Measurements from ENCODE around the gene SPACA6.

SPACA6 gene

DNA sequence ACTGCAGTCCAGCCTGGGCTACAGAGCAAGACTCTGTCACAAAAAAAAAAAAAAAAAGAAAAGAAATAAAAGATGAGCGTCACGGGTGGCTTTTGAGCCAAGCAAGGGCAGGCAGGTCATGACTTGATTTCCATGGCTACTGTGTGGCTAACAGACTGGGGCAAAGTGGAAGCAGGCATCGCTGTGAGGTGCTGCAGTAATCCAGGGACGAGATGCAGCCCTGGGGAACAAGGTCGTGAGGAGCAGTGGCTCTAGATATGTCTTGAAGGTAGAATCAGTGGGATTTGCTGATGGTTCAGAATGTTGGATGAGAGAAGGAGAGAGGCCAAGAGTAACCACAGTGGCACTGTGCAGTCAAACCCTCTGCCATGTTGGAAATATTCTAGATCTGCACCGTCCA lies 16.4 kb downstream of the SPACA6 start:
- ChIA-PET POLR2A (interaction anchor here (0.5 kb wide), 1 partner anchor 905 kb away, joined by 3 read pairs; no protein-coding TSS in a partner anchor), CTCF (interaction anchor here (1.2 kb wide), 1 partner anchor 68 kb away, joined by 3 read pairs; no protein-coding TSS in a partner anchor)
- no peak for TF ChIP-seq CTCF (IDR thresholded peaks at IDR 0.05; ENCODE audit: control extremely low read depth, extremely low read depth, low read depth, missing control alignments)

GRCh38 chr19:51710163-51710562 lies 17.0 kb downstream of the SPACA6 start:
- CTCF ChIA-PET = interaction anchor here (0.9 to 1.2 kb wide), 2 partner anchors 9 to 68 kb away, joined by 3 read pairs; no protein-coding TSS in a partner anchor

More for the DNA sequence above, 16.4 kb downstream of the SPACA6 start:
- no peak for DNase-seq (ENCODE audit: extremely low spot score)

DNA sequence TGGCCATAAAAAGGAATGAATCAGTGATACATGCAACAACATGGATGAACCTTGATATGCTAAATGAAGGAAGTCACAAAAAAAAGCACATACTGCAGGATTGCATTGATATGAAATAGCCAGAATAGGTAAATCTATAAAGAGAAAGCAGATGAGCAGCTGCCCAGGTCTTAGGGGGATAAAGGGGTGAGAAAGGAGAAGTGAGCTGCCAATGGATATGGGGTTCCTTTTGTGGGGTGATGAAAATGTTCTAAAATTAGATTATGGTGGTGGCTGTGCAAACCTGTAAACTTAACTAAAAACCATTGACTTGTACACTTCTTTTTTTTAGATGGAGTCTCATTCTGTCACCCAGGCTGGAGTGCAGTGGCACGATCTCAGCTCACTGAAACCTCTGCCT lies 18.6 kb downstream of the SPACA6 start:
- CTCF ChIA-PET = no interaction called here
- POLR2A ChIA-PET = no interaction called here
- DNase-seq (ENCODE audit: extremely low spot score) = no peak
- no peak for TF ChIP-seq CTCF (IDR thresholded peaks at IDR 0.05; ENCODE audit: control extremely low read depth, extremely low read depth, low read depth, missing control alignments)

More at GRCh38 chr19:51710163-51710562, 17.0 kb downstream of the SPACA6 start:
- POLR2A ChIA-PET = no interaction called here
- no peak for DNase-seq (ENCODE audit: extremely low spot score)
- TF ChIP-seq CTCF (IDR thresholded peaks at IDR 0.05; ENCODE audit: control extremely low read depth, extremely low read depth, low read depth, missing control alignments) = no peak

DNA sequence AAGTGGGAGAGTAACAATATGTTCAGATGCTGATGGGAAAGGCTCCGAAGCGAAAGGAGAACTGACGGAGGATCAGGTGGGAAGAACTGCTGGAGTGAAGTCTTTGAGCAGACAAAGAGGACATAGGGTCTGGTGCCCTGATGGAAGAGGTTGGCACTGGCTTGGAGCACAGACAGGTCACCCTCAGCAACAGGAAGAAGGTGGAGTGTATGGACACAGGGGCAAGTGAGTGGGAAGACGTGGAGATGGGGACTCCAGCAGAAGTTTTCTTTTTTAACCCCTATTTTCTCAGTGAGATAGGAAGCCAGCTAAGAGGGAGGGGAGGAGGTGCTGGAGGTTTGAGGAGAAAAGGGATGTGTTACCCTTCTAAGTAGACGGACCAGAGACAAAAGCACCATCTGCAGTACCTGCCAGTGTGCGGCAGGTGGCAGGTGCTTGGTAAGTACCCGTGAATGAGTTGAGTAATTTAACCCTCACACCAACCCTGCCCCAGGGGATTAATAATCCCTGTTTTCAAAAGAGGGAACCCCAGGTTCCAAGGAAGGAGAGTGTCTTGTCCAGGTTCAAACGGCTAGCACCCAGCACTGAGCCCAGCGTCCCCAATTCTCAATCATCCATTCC lies 19.4 kb downstream of the SPACA6 start:
- ChIA-PET CTCF (no interaction called here), POLR2A (interaction anchor here (0.6 kb wide), 1 partner anchor 9 kb away, joined by 3 read pairs; no protein-coding TSS in a partner anchor)
- peak; percentile 15 for TF ChIP-seq CTCF (IDR thresholded peaks at IDR 0.05; ENCODE audit: control extremely low read depth, extremely low read depth, low read depth, missing control alignments)
- no peak for DNase-seq (ENCODE audit: extremely low spot score)

DNA sequence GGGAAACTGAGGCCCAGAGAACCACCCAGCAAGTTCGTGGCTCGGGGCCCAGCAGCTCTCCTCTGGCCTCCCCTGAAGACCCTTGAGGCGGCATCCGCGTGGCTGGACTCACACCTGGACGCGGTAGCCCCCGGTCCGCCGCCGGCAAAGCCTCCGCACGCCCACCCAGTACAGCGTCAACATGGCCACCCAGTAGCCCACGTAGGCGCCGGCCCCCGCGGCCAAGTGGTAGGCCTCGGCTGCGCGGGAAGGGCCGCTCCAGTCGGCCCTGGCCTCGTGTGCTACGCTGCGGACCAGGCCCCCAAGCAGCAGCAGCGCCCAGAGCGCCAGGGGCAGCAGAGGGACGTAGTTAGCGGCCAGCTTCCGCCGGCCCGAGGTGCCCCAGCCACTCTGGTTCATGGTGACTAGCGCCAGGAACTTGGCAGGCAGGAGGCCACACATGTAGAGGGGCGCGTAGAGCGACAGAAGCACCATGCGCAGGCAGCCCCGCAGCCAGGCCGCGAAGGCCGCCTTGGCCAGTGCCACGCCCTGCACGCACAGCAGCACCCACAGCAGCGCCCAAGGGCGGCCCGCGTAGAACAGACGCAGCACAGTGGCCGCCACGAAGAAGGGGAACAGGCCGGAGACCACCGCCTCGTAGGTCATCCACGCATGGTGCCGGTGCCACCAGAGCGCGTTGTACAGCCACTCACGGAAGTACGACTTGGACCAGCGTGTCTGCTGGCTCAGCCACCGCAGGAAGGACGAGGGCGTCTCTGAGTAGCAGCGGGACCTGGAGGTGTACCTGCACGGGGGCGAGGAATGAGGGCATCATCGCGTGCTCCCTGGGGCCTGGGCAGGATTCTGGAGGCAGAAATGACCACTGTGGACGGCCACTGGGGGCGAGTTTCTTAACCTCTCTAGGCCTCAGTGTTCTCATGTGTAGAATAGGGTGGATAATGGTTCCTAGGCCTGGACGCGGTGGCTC lies 20.5 kb downstream of the SPACA6 start:
- POLR2A ChIA-PET = interaction anchor here (0.6 kb wide), 1 partner anchor 346 kb away, joined by 9 read pairs; no protein-coding TSS in a partner anchor
- no peak for TF ChIP-seq CTCF (IDR thresholded peaks at IDR 0.05; ENCODE audit: control extremely low read depth, extremely low read depth, low read depth, missing control alignments)
- CTCF ChIA-PET = no interaction called here
- DNase-seq (ENCODE audit: extremely low spot score) = no peak

DNA sequence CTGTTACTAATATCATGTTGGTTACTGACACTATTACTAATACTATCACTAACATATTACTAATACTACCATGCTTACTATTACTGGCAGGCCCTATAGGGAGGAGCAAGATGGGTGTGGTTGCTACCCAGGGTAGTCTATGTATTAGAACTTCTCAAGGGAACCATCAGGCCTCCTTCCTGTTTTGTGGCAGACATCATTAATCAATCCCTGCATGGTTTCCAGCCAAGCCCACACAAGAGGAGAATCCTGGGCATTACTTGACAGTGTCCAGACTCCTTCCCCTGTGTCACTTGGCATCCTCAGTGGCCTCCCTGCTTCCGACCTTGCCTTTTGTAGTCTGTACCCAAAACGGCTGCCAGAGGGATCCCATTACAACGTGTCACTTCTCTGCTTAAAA lies 21.7 kb downstream of the SPACA6 start:
- TF ChIP-seq CTCF (IDR thresholded peaks at IDR 0.05; ENCODE audit: control extremely low read depth, extremely low read depth, low read depth, missing control alignments) = no peak
- DNase-seq (ENCODE audit: extremely low spot score) = no peak
- ChIA-PET CTCF (interaction anchor here (1.4 kb wide), 1 partner anchor 12 kb away, joined by 3 read pairs; no protein-coding TSS in a partner anchor), POLR2A (no interaction called here)
